ENCODE results near the gene TMEM202. TPM values are rescaled to one million over a fixed set of nuclear protein-coding genes. Genes with fewer than 3 reads are reported as not detected.
"Not testable (repeated sequence)": the region's sequence is repeated elsewhere in the genome, so short reads cannot be mapped to it uniquely, and the experiment has no call there.

The TMEM202 gene
- total and polyA plus RNA-seq, 2 of the 4 experiments (the other 2 are of a cell fraction), result not detected

DNA sequence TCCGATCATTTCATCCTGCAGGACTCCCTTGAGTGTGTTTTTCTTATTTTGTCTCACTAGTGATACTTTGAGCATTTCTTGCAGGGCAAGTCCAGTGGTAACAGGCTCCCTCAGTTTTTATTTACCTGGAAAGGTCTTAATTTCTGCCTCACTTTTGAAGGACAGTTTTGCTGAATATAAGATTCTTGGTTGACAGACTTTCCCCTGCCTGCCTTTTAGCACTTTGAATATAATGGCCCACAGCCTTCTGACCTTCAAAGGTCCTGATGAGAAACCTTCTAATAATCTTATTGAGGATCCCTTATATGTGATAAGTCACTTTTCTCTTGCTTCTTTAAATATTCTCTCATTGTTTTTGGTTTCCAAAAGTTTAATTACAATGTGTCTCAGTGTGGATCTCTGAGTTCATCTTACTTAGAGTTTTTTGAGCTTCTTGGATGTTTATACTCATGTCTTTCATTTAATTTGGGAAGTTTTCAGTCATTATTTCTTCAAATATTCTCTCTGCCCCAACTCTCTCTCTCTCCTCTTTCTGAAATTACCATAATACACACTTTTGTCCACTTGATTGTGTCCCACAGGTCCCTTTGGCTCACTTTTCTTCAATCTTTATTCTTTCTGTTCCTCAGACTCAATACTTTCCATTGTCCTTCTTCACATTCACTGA lies 39.7 kb downstream of the TMEM202 start:
- Histone ChIP-seq H2BK20ac (ENCODE audit: low read depth, low read length) (no peak overlapping the region), H4K8ac (ENCODE audit: low read depth in 2 of 2, low read length in 2 of 2) (no peak overlapping the region), H2AK5ac (ENCODE audit: low read depth, low read length) (no peak overlapping the region), H3K23ac (ENCODE audit: low read depth, low read length) (no peak overlapping the region), H3K79me1 (ENCODE audit: low read depth in 1 of 2, low read length in 2 of 2) (no peaks in the 10 kb centered on the region), H3K14ac (replicated peaks; ENCODE audit: low read depth, low read length) (no peak overlapping the region), H3K9me1 (ENCODE audit: insufficient read depth, low read length) (no peaks in the 10 kb centered on the region), H2BK120ac (ENCODE audit: low read depth, low read length) (no peak overlapping the region), H3K27ac (ENCODE audit: insufficient read depth, low read length) (no peak overlapping the region), H3K4me1 (ENCODE audit: control insufficient read depth, insufficient read depth, low read length) (no peaks in the 10 kb centered on the region), H3K9me3 (ENCODE audit: control insufficient read depth, insufficient read depth, low read length) (peaks cover 7% of the 10 kb centered on the region; the same call in 1 of the 2 replicates), H3K4me2 (ENCODE audit: low read depth, low read length) (no peak overlapping the region), H2BK15ac (ENCODE audit: low read depth, low read length) (no peak overlapping the region), H2AK9ac (replicated peaks; ENCODE audit: low read depth, low read length, poor library complexity) (no peak overlapping the region), H3K18ac (ENCODE audit: low read depth, low read length) (no peak overlapping the region), H2BK5ac (ENCODE audit: low read depth, low read length, poor library complexity, severe bottlenecking) (no peak overlapping the region), H3K4ac (ENCODE audit: low read depth, low read length) (no peak overlapping the region), H4K91ac (ENCODE audit: insufficient read depth, low read depth, low read length) (no peak overlapping the region), H3K56ac (ENCODE audit: extremely low read depth, insufficient read depth, low read length) (no peak overlapping the region), H4K5ac (ENCODE audit: low read depth, low read length) (no peak overlapping the region), H3K4me3 (ENCODE audit: insufficient read depth, low read depth, low read length) (no peak overlapping the region), H2AFZ (replicated peaks; ENCODE audit: low read length, poor library complexity) (no peak overlapping the region), H4K20me1 (ENCODE audit: insufficient read depth, low read length) (no peaks in the 10 kb centered on the region), H3K27me3 (ENCODE audit: control insufficient read depth, insufficient read depth, low read length) (no peaks in the 10 kb centered on the region; the same call in 1 of the 2 replicates), H3K36me3 (ENCODE audit: control insufficient read depth, insufficient read depth, low read length) (no peaks in the 10 kb centered on the region), H3K9ac (ENCODE audit: low read depth, low read length) (no peak overlapping the region)
- DNase-seq, result no peak
- WGBS, 2 experiments (ENCODE audit: extremely low coverage in 2 of 2, insufficient read length in 1 of 2), result no CpG with 5 or more reads among the region's 1 CpG
- ChIA-PET CTCF (no interaction called here), POLR2A (ENCODE audit: unreplicated experiment) (no interaction called here)
- intact Hi-C loops (cut with micrococcal nuclease) (no loop called here), in situ Hi-C loops (cut with MboI; ENCODE audit: low sequenced_read_pairs) (no loop called here), dilution Hi-C loops (cut with HindIII; ENCODE audit: low sequenced_read_pairs, unreplicated experiment) (no loop called here)
- no peak for ATAC-seq (ENCODE audit: low read depth)
- no TSS peak for BruUV-seq (replicated peaks)
- TF ChIP-seq, protein P1, sequence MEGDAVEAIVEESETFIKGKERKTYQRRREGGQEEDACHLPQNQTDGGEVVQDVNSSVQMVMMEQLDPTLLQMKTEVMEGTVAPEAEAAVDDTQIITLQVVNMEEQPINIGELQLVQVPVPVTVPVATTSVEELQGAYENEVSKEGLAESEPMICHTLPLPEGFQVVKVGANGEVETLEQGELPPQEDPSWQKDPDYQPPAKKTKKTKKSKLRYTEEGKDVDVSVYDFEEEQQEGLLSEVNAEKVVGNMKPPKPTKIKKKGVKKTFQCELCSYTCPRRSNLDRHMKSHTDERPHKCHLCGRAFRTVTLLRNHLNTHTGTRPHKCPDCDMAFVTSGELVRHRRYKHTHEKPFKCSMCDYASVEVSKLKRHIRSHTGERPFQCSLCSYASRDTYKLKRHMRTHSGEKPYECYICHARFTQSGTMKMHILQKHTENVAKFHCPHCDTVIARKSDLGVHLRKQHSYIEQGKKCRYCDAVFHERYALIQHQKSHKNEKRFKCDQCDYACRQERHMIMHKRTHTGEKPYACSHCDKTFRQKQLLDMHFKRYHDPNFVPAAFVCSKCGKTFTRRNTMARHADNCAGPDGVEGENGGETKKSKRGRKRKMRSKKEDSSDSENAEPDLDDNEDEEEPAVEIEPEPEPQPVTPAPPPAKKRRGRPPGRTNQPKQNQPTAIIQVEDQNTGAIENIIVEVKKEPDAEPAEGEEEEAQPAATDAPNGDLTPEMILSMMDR (conservative IDR thresholded peaks at IDR 0.05; ENCODE audit: low read depth, low read length), result no peak

DNA sequence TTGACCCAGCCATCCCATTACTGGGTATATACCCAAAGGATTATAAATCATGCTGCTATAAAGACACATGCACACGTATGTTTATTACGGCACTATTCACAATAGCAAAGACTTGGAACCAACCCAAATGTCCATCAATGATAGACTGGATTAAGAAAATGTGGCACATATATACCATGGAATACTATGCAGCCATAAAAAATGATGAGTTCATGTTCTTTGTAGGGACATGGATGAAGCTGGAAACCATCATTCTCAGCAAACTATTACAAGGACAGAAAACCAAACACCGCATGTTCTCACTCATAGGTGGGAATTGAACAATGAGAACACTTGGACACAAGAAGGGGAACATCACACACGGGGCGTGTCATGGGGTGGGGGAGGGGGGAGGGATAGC lies 44.7 kb downstream of the TMEM202 start:
- DNase-seq; ATAC-seq (ENCODE audit: low read depth); H3K14ac ChIP-seq (replicated peaks; ENCODE audit: low read depth, low read length); H4K91ac ChIP-seq (ENCODE audit: insufficient read depth, low read depth, low read length); H3K4me3 ChIP-seq (ENCODE audit: insufficient read depth, low read depth, low read length); H2BK5ac ChIP-seq (ENCODE audit: low read depth, low read length, poor library complexity, severe bottlenecking); H3K4ac ChIP-seq (ENCODE audit: low read depth, low read length); dilution Hi-C loops (cut with HindIII; ENCODE audit: low sequenced_read_pairs, unreplicated experiment); H2AFZ ChIP-seq (replicated peaks; ENCODE audit: low read length, poor library complexity); POLR2A ChIA-PET (ENCODE audit: unreplicated experiment); H4K8ac ChIP-seq (ENCODE audit: low read depth in 2 of 2, low read length in 2 of 2); H2BK120ac ChIP-seq (ENCODE audit: low read depth, low read length); H3K27me3 ChIP-seq (ENCODE audit: control insufficient read depth, insufficient read depth, low read length); H2AK9ac ChIP-seq (replicated peaks; ENCODE audit: low read depth, low read length, poor library complexity); H3K9me1 ChIP-seq (ENCODE audit: insufficient read depth, low read length); intact Hi-C loops (cut with micrococcal nuclease); H2BK15ac ChIP-seq (ENCODE audit: low read depth, low read length); in situ Hi-C loops (cut with MboI; ENCODE audit: low sequenced_read_pairs); H3K18ac ChIP-seq (ENCODE audit: low read depth, low read length); H3K4me2 ChIP-seq (ENCODE audit: low read depth, low read length); H4K5ac ChIP-seq (ENCODE audit: low read depth, low read length); BruUV-seq (replicated peaks); H3K9me3 ChIP-seq (ENCODE audit: control insufficient read depth, insufficient read depth, low read length); H2AK5ac ChIP-seq (ENCODE audit: low read depth, low read length); H4K20me1 ChIP-seq (ENCODE audit: insufficient read depth, low read length); H3K56ac ChIP-seq (ENCODE audit: extremely low read depth, insufficient read depth, low read length); H3K36me3 ChIP-seq (ENCODE audit: control insufficient read depth, insufficient read depth, low read length); H3K27ac ChIP-seq (ENCODE audit: insufficient read depth, low read length); H3K9ac ChIP-seq (ENCODE audit: low read depth, low read length); H2BK20ac ChIP-seq (ENCODE audit: low read depth, low read length); H3K23ac ChIP-seq (ENCODE audit: low read depth, low read length); H3K79me1 ChIP-seq (ENCODE audit: low read depth in 1 of 2, low read length in 2 of 2); H3K4me1 ChIP-seq (ENCODE audit: control insufficient read depth, insufficient read depth, low read length): not testable (repeated sequence)
- CTCF ChIA-PET, result interaction anchor here (0.6 kb wide), 1 partner anchor 621 kb away, joined by 3 read pairs; no protein-coding TSS in a partner anchor
- 60% methylated on average over 2 of the region's 5 CpGs; no CpG with 5 or more reads in 1 of the 2 experiments for WGBS, 2 experiments (ENCODE audit: extremely low coverage in 2 of 2, insufficient read length in 1 of 2)
